ENCODE results near the gene PLK3. TPM values are rescaled to one million over a fixed set of nuclear protein-coding genes. Genes with fewer than 3 reads are reported as not detected.
"Not testable (repeated sequence)": the region's sequence is repeated elsewhere in the genome, so short reads cannot be mapped to it uniquely, and the experiment has no call there.

Gene PLK3
- total and polyA plus RNA-seq, 2 donors (not counting 3 experiments of a cell fraction or from before 2014, with no cell fraction given): 55.0 to 66.7 TPM

- dilution Hi-C loops (cut with MboI; ENCODE audit: extremely low pct_ligation_motif_present, low sequenced_read_pairs) (no loop called here), intact Hi-C loops (cut with micrococcal nuclease) (loop anchor here (1.0 to 10.0 kb wide), 5 partner anchors 43 to 659 kb away; partner anchors contain the start of genes EIF2B3, TESK2 and UROD)
- Histone ChIP-seq H3K4me2 (ENCODE audit: insufficient read depth, low read length) (no peak overlapping the region), H3K27me3 (ENCODE audit: control insufficient read depth in 2 of 2, insufficient read depth in 2 of 2, low read length in 2 of 2) (no peaks in the 10 kb centered on the region), H3K36me3 (ENCODE audit: control insufficient read depth in 2 of 2, extremely low read depth in 1 of 2, insufficient read depth in 2 of 2, low read length in 2 of 2) (no peaks in the 10 kb centered on the region), H3K9ac (replicated peaks; ENCODE audit: extremely low read depth, insufficient read depth, low read length) (no peak overlapping the region), H3K9me1 (replicated peaks; ENCODE audit: control insufficient read depth, extremely low read depth, insufficient read depth, low read length) (no peaks in the 10 kb centered on the region), H2AFZ (ENCODE audit: low read depth, low read length) (peak overlapping the region; percentile 7), H3K4me3 (replicated peaks in 1 of 3; ENCODE audit: insufficient read depth in 1 of 3, low read depth in 1 of 3, low read length in 3 of 3) (no peak overlapping the region), H3K79me2 (ENCODE audit: control insufficient read depth, insufficient read depth, low read length) (no peaks in the 10 kb centered on the region), H4K20me1 (replicated peaks; ENCODE audit: control insufficient read depth, extremely low read depth, insufficient read depth, low read length) (no peaks in the 10 kb centered on the region), H3K27ac (ENCODE audit: insufficient read depth, low read depth, low read length) (no peak overlapping the region), H3K4me1 (ENCODE audit: control insufficient read depth, extremely low read depth, insufficient read depth, low read length) (no peaks in the 10 kb centered on the region), H3K9me3 (replicated peaks; ENCODE audit: control insufficient read depth, insufficient read depth, low read length) (no peaks in the 10 kb centered on the region)
- TF ChIP-seq FOS (IDR thresholded peaks at IDR 0.05; ENCODE audit: borderline replicate concordance, insufficient read depth, low read length): no peak
- TF ChIP-seq, protein P1, sequence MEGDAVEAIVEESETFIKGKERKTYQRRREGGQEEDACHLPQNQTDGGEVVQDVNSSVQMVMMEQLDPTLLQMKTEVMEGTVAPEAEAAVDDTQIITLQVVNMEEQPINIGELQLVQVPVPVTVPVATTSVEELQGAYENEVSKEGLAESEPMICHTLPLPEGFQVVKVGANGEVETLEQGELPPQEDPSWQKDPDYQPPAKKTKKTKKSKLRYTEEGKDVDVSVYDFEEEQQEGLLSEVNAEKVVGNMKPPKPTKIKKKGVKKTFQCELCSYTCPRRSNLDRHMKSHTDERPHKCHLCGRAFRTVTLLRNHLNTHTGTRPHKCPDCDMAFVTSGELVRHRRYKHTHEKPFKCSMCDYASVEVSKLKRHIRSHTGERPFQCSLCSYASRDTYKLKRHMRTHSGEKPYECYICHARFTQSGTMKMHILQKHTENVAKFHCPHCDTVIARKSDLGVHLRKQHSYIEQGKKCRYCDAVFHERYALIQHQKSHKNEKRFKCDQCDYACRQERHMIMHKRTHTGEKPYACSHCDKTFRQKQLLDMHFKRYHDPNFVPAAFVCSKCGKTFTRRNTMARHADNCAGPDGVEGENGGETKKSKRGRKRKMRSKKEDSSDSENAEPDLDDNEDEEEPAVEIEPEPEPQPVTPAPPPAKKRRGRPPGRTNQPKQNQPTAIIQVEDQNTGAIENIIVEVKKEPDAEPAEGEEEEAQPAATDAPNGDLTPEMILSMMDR (IDR thresholded peaks at IDR 0.05; ENCODE audit: extremely low read depth in 1 of 2, insufficient read depth in 1 of 2, low read depth in 1 of 2, low read length in 2 of 2): peak; percentile 85 to 93
- TF ChIP-seq POLR2A (IDR thresholded peaks at IDR 0.05; ENCODE audit: low read depth, low read length): no peak
- no peak for TF ChIP-seq EZH2 (IDR thresholded peaks at IDR 0.05; ENCODE audit: borderline replicate concordance, low read depth, low read length, severe bottlenecking)
- BruUV-seq (replicated peaks): no TSS peak
- DNase-seq (ENCODE audit: low read depth, low spot score): peak; percentile 88
- FAIRE-seq: peak; percentile 96
- ChIA-PET CTCF (interaction anchor here (0.6 to 4.1 kb wide), 27 partner anchors 12 to 656 kb away, joined by 3 to 60 read pairs (median 4); partner anchors contain the start of genes BTBD19, EIF2B3, HECTD3 and PLK3), POLR2A (interaction anchor here (0.9 kb wide), 1 partner anchor 175 kb away, joined by 3 read pairs; the partner anchor contains the start of gene HECTD3)
These were observed 35.8 kb downstream of the PLK3 start for GRCh38 chr1:44835738-44836675.

GRCh38 chr1:44838294-44838693 lies 38.1 kb downstream of the PLK3 start:
- dilution Hi-C loops (cut with MboI; ENCODE audit: extremely low pct_ligation_motif_present, low sequenced_read_pairs): not testable (repeated sequence)

More at GRCh38 chr1:44838294-44838693, 38.1 kb downstream of the PLK3 start:
- intact Hi-C loops (cut with micrococcal nuclease): loop anchor here (10.0 kb wide), 1 partner anchor 657 kb away; the partner anchor contains the start of gene TESK2
- POLR2A ChIA-PET; H4K20me1 ChIP-seq (replicated peaks; ENCODE audit: control insufficient read depth, extremely low read depth, insufficient read depth, low read length); H3K4me2 ChIP-seq (ENCODE audit: insufficient read depth, low read length); BruUV-seq (replicated peaks); H2AFZ ChIP-seq (ENCODE audit: low read depth, low read length); H3K4me1 ChIP-seq (ENCODE audit: control insufficient read depth, extremely low read depth, insufficient read depth, low read length); FAIRE-seq; H3K27ac ChIP-seq (ENCODE audit: insufficient read depth, low read depth, low read length); H3K4me3 ChIP-seq (replicated peaks in 1 of 3; ENCODE audit: insufficient read depth in 1 of 3, low read depth in 1 of 3, low read length in 3 of 3); H3K9ac ChIP-seq (replicated peaks; ENCODE audit: extremely low read depth, insufficient read depth, low read length); DNase-seq (ENCODE audit: low read depth, low spot score); H3K9me3 ChIP-seq (replicated peaks; ENCODE audit: control insufficient read depth, insufficient read depth, low read length); H3K27me3 ChIP-seq (ENCODE audit: control insufficient read depth in 2 of 2, insufficient read depth in 2 of 2, low read length in 2 of 2); H3K36me3 ChIP-seq (ENCODE audit: control insufficient read depth in 2 of 2, extremely low read depth in 1 of 2, insufficient read depth in 2 of 2, low read length in 2 of 2); H3K9me1 ChIP-seq (replicated peaks; ENCODE audit: control insufficient read depth, extremely low read depth, insufficient read depth, low read length); H3K79me2 ChIP-seq (ENCODE audit: control insufficient read depth, insufficient read depth, low read length): not testable (repeated sequence)
- CTCF ChIA-PET: interaction anchor here (0.9 to 4.1 kb wide), 2 partner anchors 38 to 173 kb away, joined by 3 to 60 read pairs; partner anchors contain the start of genes HECTD3, PLK3 and UROD
